ENCODE results near the gene ZFYVE28.

DNA sequence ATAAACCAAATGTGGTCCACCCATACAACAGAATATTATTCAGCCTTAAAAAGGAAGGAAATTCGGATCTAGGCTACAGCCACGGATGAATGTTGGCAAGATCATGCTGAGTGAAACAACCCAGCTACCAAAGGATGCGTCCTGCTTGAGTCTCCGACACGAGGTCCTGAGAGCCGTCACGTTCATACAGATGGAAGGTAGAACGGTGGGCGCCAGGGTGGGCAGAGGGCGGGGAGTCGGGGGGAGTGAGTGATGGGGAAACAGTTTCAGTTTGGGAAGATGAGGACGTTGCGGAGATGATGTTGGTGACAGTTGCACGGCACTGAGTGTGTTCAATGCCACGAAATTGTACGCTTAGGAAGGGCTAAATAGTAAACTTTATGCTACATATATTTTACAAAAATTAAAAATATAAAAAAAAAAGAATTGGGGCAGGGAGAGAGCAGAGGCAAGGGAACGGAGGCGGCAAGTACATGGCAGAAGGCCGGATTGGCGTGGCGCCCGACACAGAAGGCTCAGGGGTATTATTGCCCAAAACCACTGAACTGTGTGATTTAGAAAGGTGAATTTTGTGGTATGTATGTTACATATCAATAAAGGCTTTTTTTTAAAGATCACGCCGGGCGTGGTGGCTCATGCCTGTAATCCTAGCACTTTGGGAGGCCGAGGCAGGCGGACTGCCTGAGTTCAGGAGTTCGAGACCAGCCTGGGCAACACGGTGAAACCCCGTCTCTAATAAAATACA is 141.7 kb downstream of the ZFYVE28 start:
- TF ChIP-seq CTCF (IDR thresholded peaks at IDR 0.05) (no peak), EZH2 (IDR thresholded peaks at IDR 0.05; ENCODE audit: borderline replicate concordance, insufficient read depth, low read depth, low read length, poor library complexity, severe bottlenecking) (no peak)

Measured in B cell (primary cell).